G401 (cell line): ENCODE results near the gene CARMIL1. TPM values are rescaled to one million over a fixed set of nuclear protein-coding genes. Genes with fewer than 3 reads are reported as not detected.

Experiments used
- DNase-seq: peaks from one replicate; pipeline ENCODE4 v3.0.0-alpha.2; 2015; ENCODE audit warnings: low spot score
- in situ Hi-C: cut with HindIII; loops from 2 replicates; pipeline ENCODE4 v1.10.0; 2016; ENCODE audit warnings: low sequenced_read_pairs, mixed read lengths
- total RNA-seq: library from RNA; depleted of rRNA; stranded (reverse); fragments of >200 nt; shearing (Covaris generic); gene quantifications from 2 replicates; pipeline ENCODE4 v1.2.3, GENCODE V29; 2014; rRNA removed

The CARMIL1 gene
- 0.20 and 0.37 TPM in 2 replicates for total RNA-seq

GRCh38 chr6:25278914-25279747 is at the start of gene CARMIL1:
CARMIL1 (plus strand) TSS chr6:25279374; CDS start chr6:25279796, 422 bp downstream.
- in situ Hi-C loops = no loop called here
- peak; percentile 89 for DNase-seq

- in situ Hi-C loops = no loop called here
- DNase-seq = no peak
Measured at GRCh38 chr6:25229671-25230321, 49.4 kb upstream of the CARMIL1 start.

GRCh38 chr6:25232479-25232878 is 46.7 kb upstream of the CARMIL1 start:
- no peak for DNase-seq
- in situ Hi-C loops = no loop called here

- in situ Hi-C loops = no loop called here
- no peak for DNase-seq
Measured at GRCh38 chr6:25233226-25233625, 45.9 kb upstream of the CARMIL1 start.

- no peak for DNase-seq
- in situ Hi-C loops = no loop called here
Measured at GRCh38 chr6:25237579-25237978, 41.6 kb upstream of the CARMIL1 start.

GRCh38 chr6:25239059-25239458 is 40.1 kb upstream of the CARMIL1 start:
- in situ Hi-C loops = no loop called here
- DNase-seq = no peak

- in situ Hi-C loops = no loop called here
Measured at GRCh38 chr6:25239498-25239897, 39.7 kb upstream of the CARMIL1 start.

GRCh38 chr6:25242567-25242966 is 36.6 kb upstream of the CARMIL1 start:
- no peak for DNase-seq
- in situ Hi-C loops = no loop called here

More at GRCh38 chr6:25239498-25239897, 39.7 kb upstream of the CARMIL1 start:
- no peak for DNase-seq

DNA sequence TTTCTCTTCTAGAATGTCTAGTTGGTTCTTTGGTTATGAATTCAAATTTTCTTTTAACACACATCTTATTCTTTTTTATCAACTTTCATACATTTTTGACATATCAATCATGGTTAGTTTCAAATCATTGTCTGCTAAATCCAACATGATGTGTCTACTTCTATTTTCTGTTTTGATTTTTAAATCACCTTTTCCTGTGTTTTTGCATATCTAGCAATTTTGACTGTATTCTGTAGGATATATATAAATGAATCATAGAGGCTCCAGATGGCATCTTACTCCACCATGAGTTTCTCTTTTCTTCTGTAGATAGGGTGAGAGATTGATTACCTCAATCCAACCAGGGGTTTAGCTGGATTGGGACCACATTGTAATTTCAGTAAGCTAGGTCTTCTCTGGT is 34.3 kb upstream of the CARMIL1 start:
- in situ Hi-C loops = no loop called here
- no peak for DNase-seq

DNA sequence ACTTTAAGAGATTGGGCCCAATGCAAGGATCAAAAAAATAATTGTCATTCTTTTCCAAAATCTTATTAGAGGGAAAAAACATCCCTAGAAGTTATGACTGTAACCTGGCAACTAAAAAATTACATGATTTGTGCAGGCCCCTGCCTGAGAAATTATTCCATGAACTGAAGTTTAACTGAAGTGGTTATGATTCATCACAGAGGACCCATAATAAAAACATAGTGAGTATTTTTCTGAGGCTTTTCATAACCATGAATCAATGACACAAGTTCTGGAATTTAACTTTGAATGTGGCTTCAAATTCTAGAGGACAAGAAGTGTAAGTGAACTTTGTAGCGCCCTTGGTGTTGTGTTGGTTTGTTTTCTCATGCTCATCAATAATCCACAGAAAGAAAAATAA is 31.1 kb upstream of the CARMIL1 start:
- in situ Hi-C loops = no loop called here
- DNase-seq = no peak

GRCh38 chr6:25249133-25249532 is 30.0 kb upstream of the CARMIL1 start:
- no peak for DNase-seq
- in situ Hi-C loops = no loop called here

- in situ Hi-C loops = no loop called here
Measured at GRCh38 chr6:25250878-25251277, 28.3 kb upstream of the CARMIL1 start.

GRCh38 chr6:25251426-25251825 is 27.7 kb upstream of the CARMIL1 start:
- in situ Hi-C loops = no loop called here

More at GRCh38 chr6:25250878-25251277, 28.3 kb upstream of the CARMIL1 start:
- no peak for DNase-seq

DNA sequence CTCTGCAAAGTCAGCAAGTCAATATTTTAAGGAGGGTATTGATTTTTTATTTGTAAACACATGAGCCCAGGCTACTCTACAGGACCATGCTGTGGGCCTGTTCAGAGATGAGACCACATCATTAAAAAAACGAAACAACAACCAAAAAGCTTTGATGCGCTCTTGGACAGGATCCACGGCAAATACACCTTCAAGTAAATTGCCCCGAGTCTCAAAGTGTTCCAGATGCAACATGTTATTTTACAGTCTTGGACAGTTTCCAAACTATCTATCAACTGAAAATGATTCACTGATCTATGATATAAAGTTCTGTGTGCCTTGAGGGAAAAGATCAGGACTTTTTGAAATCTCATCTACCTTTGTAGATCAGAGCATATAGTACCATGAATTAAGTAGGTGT is 25.8 kb upstream of the CARMIL1 start:
- DNase-seq = no peak
- in situ Hi-C loops = no loop called here

More at GRCh38 chr6:25251426-25251825, 27.7 kb upstream of the CARMIL1 start:
- DNase-seq = no peak

DNA sequence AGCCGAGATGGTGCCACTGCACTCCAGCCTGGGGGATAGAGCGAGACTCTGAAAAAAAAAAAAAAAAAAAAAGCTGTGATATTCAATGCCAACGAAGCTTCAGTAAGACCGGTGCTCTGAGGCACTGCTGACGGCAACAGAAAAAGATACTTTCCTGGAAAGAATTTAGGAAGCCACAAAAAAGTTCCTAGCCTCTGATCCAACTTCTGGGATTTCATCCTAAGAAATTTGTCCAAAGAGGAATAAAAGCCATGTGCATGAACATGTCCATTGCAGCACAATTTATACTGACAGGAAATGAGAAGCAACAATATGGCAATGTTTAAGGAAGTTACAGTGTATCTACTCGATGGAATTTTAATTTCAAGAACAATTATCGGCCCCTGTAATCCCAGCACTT is 24.5 kb upstream of the CARMIL1 start:
- DNase-seq = no peak
- in situ Hi-C loops = no loop called here

- in situ Hi-C loops = no loop called here
- peak; percentile 91 for DNase-seq
Measured at GRCh38 chr6:25257686-25258348, 21.4 kb upstream of the CARMIL1 start.

- in situ Hi-C loops = no loop called here
- no peak for DNase-seq
Measured at GRCh38 chr6:25259756-25260155, 19.4 kb upstream of the CARMIL1 start.

DNA sequence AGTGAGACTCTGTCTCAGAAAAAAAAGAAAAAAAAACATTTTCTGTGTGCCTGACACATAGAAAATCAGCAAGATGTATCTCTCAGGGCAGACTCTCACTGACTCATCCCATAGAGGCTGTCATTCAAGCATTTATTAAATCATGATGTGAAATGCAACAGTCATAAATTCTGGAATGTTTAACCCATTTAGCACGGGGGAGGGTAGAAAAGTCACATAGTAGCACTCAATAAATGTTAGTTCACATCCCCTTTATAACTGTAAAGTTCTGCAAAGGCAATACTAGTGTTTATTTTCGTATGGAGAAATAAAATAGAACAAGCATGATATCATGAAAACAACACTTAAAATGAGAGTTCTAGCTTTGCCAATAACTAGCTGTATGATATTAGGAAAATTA is 15.5 kb upstream of the CARMIL1 start:
- in situ Hi-C loops = no loop called here
- no peak for DNase-seq

DNA sequence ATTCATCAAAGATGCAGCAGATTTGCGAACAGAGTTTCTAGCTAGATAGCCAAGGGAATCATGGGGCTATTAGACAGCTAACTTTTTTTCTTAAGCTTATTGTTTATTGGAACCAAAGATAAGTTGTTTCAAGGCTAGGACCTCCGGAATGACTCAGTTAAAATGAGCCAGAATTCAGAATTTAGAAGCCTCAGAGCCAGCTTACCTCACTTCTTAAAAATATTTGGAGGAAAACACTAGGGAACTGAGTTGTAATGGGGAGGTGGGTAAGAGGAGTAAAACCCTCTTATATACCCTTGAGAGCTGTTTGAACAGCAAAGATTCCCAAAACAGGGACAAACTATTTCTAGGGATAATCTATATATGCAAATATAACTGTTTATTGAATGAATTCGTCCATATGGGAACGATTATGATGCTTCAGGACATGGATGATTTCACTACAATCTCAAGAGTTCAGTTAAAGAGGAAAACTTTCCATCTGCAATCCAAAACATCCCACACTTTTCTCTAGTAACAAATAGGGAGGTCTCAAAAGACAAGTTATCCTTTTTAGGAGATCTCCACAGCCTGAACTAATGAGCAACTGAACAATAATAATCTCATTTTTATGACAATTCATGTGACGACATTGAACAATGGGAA is 12.6 kb upstream of the CARMIL1 start:
- DNase-seq = no peak
- in situ Hi-C loops = no loop called here

- DNase-seq = no peak
- in situ Hi-C loops = no loop called here
Measured at GRCh38 chr6:25267662-25268061, 11.5 kb upstream of the CARMIL1 start.
